ENCODE results near the gene ESPN. TPM values are rescaled to one million over a fixed set of nuclear protein-coding genes. Genes with fewer than 3 reads are reported as not detected.
A peak's percentile ranks its signal among the peaks of the same experiment; 100 is the strongest.
"Not testable (repeated sequence)": the region's sequence is repeated elsewhere in the genome, so short reads cannot be mapped to it uniquely, and the experiment has no call there.

Gene ESPN
- total and polyA plus RNA-seq, 2 of the 8 experiments (the other 6 are each of a cell fraction or from before 2014, with no cell fraction given), result 5.2 to 16.3 TPM

GRCh38 chr1:6431645-6432579 is 7.3 kb downstream of the ESPN start:
- not testable (repeated sequence) for H3K14ac ChIP-seq (ENCODE audit: insufficient read length); H3K9me3 ChIP-seq (ENCODE audit: insufficient read depth in 2 of 2, low read depth in 1 of 2, low read length in 1 of 2); H2BK12ac ChIP-seq (ENCODE audit: low read depth, low read length); H3K18ac ChIP-seq (ENCODE audit: extremely low read depth, low read length); H2AFZ ChIP-seq (ENCODE audit: low read length); H3K4ac ChIP-seq (replicated peaks; ENCODE audit: insufficient read length, low read depth, low read length); H3K23ac ChIP-seq (ENCODE audit: insufficient read length); H2BK120ac ChIP-seq (replicated peaks; ENCODE audit: low read depth, low read length); H4K91ac ChIP-seq (replicated peaks; ENCODE audit: insufficient read length, low read length); H3K27ac ChIP-seq (ENCODE audit: low read depth, low read length); H3K9ac ChIP-seq (replicated peaks in 1 of 4; ENCODE audit: extremely low read depth in 1 of 4, low read depth in 3 of 4, low read length in 3 of 4); H2BK20ac ChIP-seq (ENCODE audit: low read length); H3K27me3 ChIP-seq (replicated peaks in 1 of 4; ENCODE audit: control insufficient read depth in 3 of 4, extremely low read depth in 1 of 4, insufficient read depth in 3 of 4, low read length in 3 of 4); H3K79me1 ChIP-seq (ENCODE audit: low read depth, low read length); H2BK15ac ChIP-seq (ENCODE audit: low read length); H2AK5ac ChIP-seq (ENCODE audit: low read depth, low read length); H3K23me2 ChIP-seq (ENCODE audit: low read depth, low read length); H3K4me2 ChIP-seq (ENCODE audit: insufficient read depth in 1 of 2, low read depth in 2 of 2, low read length in 2 of 2); H4K20me1 ChIP-seq (replicated peaks in 1 of 2; ENCODE audit: control insufficient read depth in 1 of 2, insufficient read depth in 2 of 2, low read length in 2 of 2); H2BK5ac ChIP-seq (ENCODE audit: low read depth, low read length); H3K56ac ChIP-seq (replicated peaks; ENCODE audit: insufficient read length, low read depth, low read length); DNase-seq (ENCODE audit: low read depth in 1 of 2, low spot score in 2 of 2); H3K36me3 ChIP-seq (ENCODE audit: control insufficient read depth in 2 of 4, insufficient read depth in 4 of 4, low read length in 3 of 4); H3K79me2 ChIP-seq (ENCODE audit: control insufficient read depth in 1 of 2, insufficient read depth in 2 of 2, low read length in 2 of 2); H4K5ac ChIP-seq (ENCODE audit: insufficient read length, low read depth, low read length); H3K4me3 ChIP-seq (ENCODE audit: extremely low read depth in 1 of 4, insufficient read depth in 2 of 4, low read depth in 3 of 4, low read length in 4 of 4)
- Histone ChIP-seq H3K4me1 (replicated peaks in 1 of 4; ENCODE audit: control insufficient read depth in 3 of 4, insufficient read depth in 4 of 4, low read length in 3 of 4) (peaks cover 0 to 11% (median 5%) of the 10 kb centered on the region in 4 experiments; a peak in 3 of 7 replicates), H4K8ac (ENCODE audit: extremely low read depth, insufficient read depth, low read length) (peak overlapping the region; percentile 25; the same call in 1 of the 2 replicates)
- peak; percentile 79 for FAIRE-seq
- POLR2A ChIA-PET (ENCODE audit: partially characterized antibody), result interaction anchor here (0.7 kb wide), 1 partner anchor 30 kb away, joined by 3 read pairs; no protein-coding TSS in a partner anchor
- CTCF ChIA-PET (ENCODE audit: partially characterized antibody), result interaction anchor here (0.9 to 18.8 kb wide), 7 partner anchors 9 to 227 kb away, joined by 3 to 321 read pairs (median 7); partner anchors contain the start of gene HES2
- 89% methylated on average over 9 of the region's 13 CpGs; no CpG with 5 or more reads in 1 of the 2 experiments for WGBS, 2 experiments (ENCODE audit: extremely low coverage in 1 of 2, insufficient coverage in 1 of 2, insufficient read length in 1 of 2, insufficient replicate concordance in 2 of 2, low coverage in 1 of 2, low lambda C conversion rate in 2 of 2, missing lambda C conversion rate in 1 of 2)

Measured in H1 (cell line).